Measurements from ENCODE around the gene BTN1A1. TPM values are rescaled to one million over a fixed set of nuclear protein-coding genes. Genes with fewer than 3 reads are reported as not detected.

BTN1A1 gene
- total and polyA plus RNA-seq, 10 of the 15 experiments (the other 5 are each of a cell fraction or from before 2014, with no cell fraction given), result 0.05 to 2.2 (median 0.87) TPM

- TF ChIP-seq ZNF687 (IDR thresholded peaks at IDR 0.05) (no peak), CBFB (IDR thresholded peaks at IDR 0.05; ENCODE audit: low read depth) (no peak), DPF2 (IDR thresholded peaks at IDR 0.05) (no peak), NBN (IDR thresholded peaks at IDR 0.05) (no peak), IKZF2 (IDR thresholded peaks at IDR 0.05) (no peak)
These were observed 42.8 kb upstream of the BTN1A1 start (continued) for GRCh38 chr6:26457264-26457805.

- ChIA-PET CTCF (no interaction called here), RAD21 (ENCODE audit: unreplicated experiment) (no interaction called here)
- TSS peak; percentile 58 for BruUV-seq (replicated peaks)
- TF ChIP-seq EGR1 (IDR thresholded peaks at IDR 0.05; ENCODE audit: borderline replicate concordance in 1 of 2, low read depth in 2 of 2, low read length in 2 of 2), result no peak
- TF ChIP-seq RELB (IDR thresholded peaks at IDR 0.05; ENCODE audit: low read depth), result peak; percentile 75; the same call in 1 of the 2 replicates
- peak; percentile 30; the same call in 1 of the 2 replicates for TF ChIP-seq SPI1 (IDR thresholded peaks at IDR 0.05; ENCODE audit: borderline replicate concordance, insufficient read depth, low read depth, low read length)
- peak; percentile 70; the same call in 1 of the 2 replicates for TF ChIP-seq NBN (IDR thresholded peaks at IDR 0.05)
- TF ChIP-seq ZBTB4 (CRISPR knock-in tag; IDR thresholded peaks at IDR 0.05), result no peak
These were observed 42.1 kb upstream of the BTN1A1 start, which contains the start of gene BTN2A1 for GRCh38 chr6:26457806-26458688. TSS of gene BTN2A1 (plus strand) at chr6:26457955. CDS start at chr6:26458637, 682 bp downstream.

More at GRCh38 chr6:26457806-26458688, 42.1 kb upstream of the BTN1A1 start, which contains the start of gene BTN2A1:
- H3K27me3 ChIP-seq (replicated peaks in 1 of 2; ENCODE audit: control insufficient read depth in 2 of 2, insufficient read depth in 2 of 2, low read length in 1 of 2), result no peaks in the 10 kb centered on the region
- H3K36me3 ChIP-seq (ENCODE audit: control insufficient read depth in 2 of 2, insufficient read depth in 2 of 2, low read length in 1 of 2), result peaks cover 5 to 18% of the 10 kb centered on the region in 2 experiments
- H3K4me1 ChIP-seq (ENCODE audit: control insufficient read depth, insufficient read depth, low read length), result peaks cover 22% of the 10 kb centered on the region
- H3K4me2 ChIP-seq (ENCODE audit: control insufficient read depth, insufficient read depth), result peak within 1 kb of the TSS; percentile 86
- no peaks in the 10 kb centered on the region for H3K9me3 ChIP-seq (replicated peaks; ENCODE audit: control insufficient read depth, insufficient read depth, low read length)
- peak within 1 kb of the TSS; percentile 99 for H3K9ac ChIP-seq (ENCODE audit: control insufficient read depth, insufficient read depth, low read length)
- DNase-seq (ENCODE audit: low read depth, low spot score) (peak; percentile 70), FAIRE-seq (peak; percentile 93), ATAC-seq (peak; percentile 98)
- peaks cover 38% of the 10 kb centered on the region for H3K79me2 ChIP-seq (ENCODE audit: control insufficient read depth, insufficient read depth, low read length)
- under 1% methylated on average over 22 of the region's 31 CpGs for WGBS (ENCODE audit: insufficient coverage, insufficient replicate concordance, low lambda C conversion rate, missing lambda C conversion rate)
- in situ Hi-C loops (cut with MboI) (no loop called here), intact Hi-C loops (cut with micrococcal nuclease; ENCODE audit: unreplicated experiment) (no loop called here)
- peak within 1 kb of the TSS; percentile 97 for H3K27ac ChIP-seq (ENCODE audit: control insufficient read depth, insufficient read depth)
- peak within 1 kb of the TSS; percentile 85 for H3K4me3 ChIP-seq
- H4K20me1 ChIP-seq (ENCODE audit: control insufficient read depth, insufficient read depth), result no peaks in the 10 kb centered on the region
- SMC1A ChIA-PET (ENCODE audit: uncharacterized antibody, unreplicated experiment), result interaction anchor here (0.8 to 1.6 kb wide), 4 partner anchors 12 to 116 kb away, joined by 3 to 7 read pairs (median 4); no protein-coding TSS in a partner anchor
- peak within 1 kb of the TSS; percentile 96 for H2AFZ ChIP-seq (ENCODE audit: control insufficient read depth, low read depth, low read length)
- POLR2A ChIA-PET, result interaction anchor here (0.7 kb wide), 1 partner anchor 16 kb away, joined by 4 read pairs; no protein-coding TSS in a partner anchor

All from GM12878 (cell line).